ENCODE measurements around the gene LRRC75B. TPM values are rescaled to one million over a fixed set of nuclear protein-coding genes. Genes with fewer than 3 reads are reported as not detected.

The LRRC75B gene
- total RNA-seq, 1 experiment from 2014 or later = 19.3 TPM

- in situ Hi-C loops (cut with HindIII; ENCODE audit: low sequenced_read_pairs) = no loop called here
- no peak for DNase-seq (ENCODE audit: low spot score)
Observed at GRCh38 chr22:24589518-24590030, 3.3 kb downstream of the LRRC75B start.

GRCh38 chr22:24588757-24589481 is 4.0 kb downstream of the LRRC75B start:
- in situ Hi-C loops (cut with HindIII; ENCODE audit: low sequenced_read_pairs) = no loop called here

GRCh38 chr22:24588381-24588756 is 4.5 kb downstream of the LRRC75B start:
- in situ Hi-C loops (cut with HindIII; ENCODE audit: low sequenced_read_pairs) = no loop called here
- peak; percentile 30 for DNase-seq (ENCODE audit: low spot score)

More at GRCh38 chr22:24588757-24589481, 4.0 kb downstream of the LRRC75B start:
- DNase-seq (ENCODE audit: low spot score) = no peak

- in situ Hi-C loops (cut with HindIII; ENCODE audit: low sequenced_read_pairs) = no loop called here
Observed at GRCh38 chr22:24587948-24588347, 4.9 kb downstream of the LRRC75B start.

GRCh38 chr22:24587251-24587650 is 5.6 kb downstream of the LRRC75B start:
- in situ Hi-C loops (cut with HindIII; ENCODE audit: low sequenced_read_pairs) = no loop called here
- DNase-seq (ENCODE audit: low spot score) = no peak

More at GRCh38 chr22:24587948-24588347, 4.9 kb downstream of the LRRC75B start:
- DNase-seq (ENCODE audit: low spot score) = no peak

- no peak for DNase-seq (ENCODE audit: low spot score)
- in situ Hi-C loops (cut with HindIII; ENCODE audit: low sequenced_read_pairs) = no loop called here
Observed at GRCh38 chr22:24585927-24586546, 6.8 kb downstream of the LRRC75B start.

- in situ Hi-C loops (cut with HindIII; ENCODE audit: low sequenced_read_pairs) = no loop called here
- no peak for DNase-seq (ENCODE audit: low spot score)
Observed at GRCh38 chr22:24585461-24585860, 7.4 kb downstream of the LRRC75B start.

GRCh38 chr22:24584871-24585411 is 7.9 kb downstream of the LRRC75B start:
- no peak for DNase-seq (ENCODE audit: low spot score)
- in situ Hi-C loops (cut with HindIII; ENCODE audit: low sequenced_read_pairs) = no loop called here

GRCh38 chr22:24584166-24584790 is 8.6 kb downstream of the LRRC75B start:
- in situ Hi-C loops (cut with HindIII; ENCODE audit: low sequenced_read_pairs) = no loop called here
- no peak for DNase-seq (ENCODE audit: low spot score)

- in situ Hi-C loops (cut with HindIII; ENCODE audit: low sequenced_read_pairs) = no loop called here
- no peak for DNase-seq (ENCODE audit: low spot score)
Observed at GRCh38 chr22:24583221-24584165, 9.4 kb downstream of the LRRC75B start.

GRCh38 chr22:24582056-24582814 is 10.6 kb downstream of the LRRC75B start:
- in situ Hi-C loops (cut with HindIII; ENCODE audit: low sequenced_read_pairs) = no loop called here

GRCh38 chr22:24580276-24580675 is 12.6 kb downstream of the LRRC75B start:
- DNase-seq (ENCODE audit: low spot score) = no peak
- in situ Hi-C loops (cut with HindIII; ENCODE audit: low sequenced_read_pairs) = no loop called here

More at GRCh38 chr22:24582056-24582814, 10.6 kb downstream of the LRRC75B start:
- DNase-seq (ENCODE audit: low spot score) = no peak

- in situ Hi-C loops (cut with HindIII; ENCODE audit: low sequenced_read_pairs) = no loop called here
- DNase-seq (ENCODE audit: low spot score) = no peak
Observed at GRCh38 chr22:24579258-24579601, 13.6 kb downstream of the LRRC75B start.

- in situ Hi-C loops (cut with HindIII; ENCODE audit: low sequenced_read_pairs) = no loop called here
- no peak for DNase-seq (ENCODE audit: low spot score)
Observed at GRCh38 chr22:24578355-24579257, 14.3 kb downstream of the LRRC75B start.

GRCh38 chr22:24576778-24577177 is 16.1 kb downstream of the LRRC75B start:
- in situ Hi-C loops (cut with HindIII; ENCODE audit: low sequenced_read_pairs) = no loop called here
- no peak for DNase-seq (ENCODE audit: low spot score)

GRCh38 chr22:24571266-24571665 is 21.6 kb downstream of the LRRC75B start:
- in situ Hi-C loops (cut with HindIII; ENCODE audit: low sequenced_read_pairs) = no loop called here
- DNase-seq (ENCODE audit: low spot score) = no peak

- in situ Hi-C loops (cut with HindIII; ENCODE audit: low sequenced_read_pairs) = no loop called here
- no peak for DNase-seq (ENCODE audit: low spot score)
Observed at GRCh38 chr22:24567668-24568067, 25.2 kb downstream of the LRRC75B start.
